DOHH2 (cell line): ENCODE data around the gene KLHL18.
"Not testable (repeated sequence)": the region's sequence is repeated elsewhere in the genome, so short reads cannot be mapped to it uniquely, and the experiment has no call there.

ENCODE experiments used
- H3F3A ChIP-seq: fragments of 200-600 bp; sonication (generic), shearing (Covaris generic); 2 replicates; pipeline ENCODE4 v1.6.0; 2016; ENCODE audit warnings: antibody characterized with exemption, mild to moderate bottlenecking; ENCODE audit not compliant: control insufficient read depth, insufficient read depth
- H3K27ac ChIP-seq: fragments of 200-600 bp; sonication (generic); 2 replicates; pipeline ENCODE4 v1.5.1; 2014; ENCODE audit warnings: low read depth, mild to moderate bottlenecking, low read length, moderate library complexity
- H3K27me3 ChIP-seq: fragments of 200-600 bp; sonication (generic); 2 replicates; pipeline ENCODE4 v1.6.1; 2014; ENCODE audit warnings: mild to moderate bottlenecking, low read length, mixed read lengths; ENCODE audit not compliant: control insufficient read depth
- H3K36me3 ChIP-seq: fragments of 200-600 bp; sonication (generic); 2 replicates; pipeline ENCODE4 v1.6.1; 2014; ENCODE audit warnings: mild to moderate bottlenecking, low read length, moderate library complexity, mixed read lengths; ENCODE audit not compliant: control insufficient read depth
- H3K4me1 ChIP-seq: fragments of 200-600 bp; sonication (generic); 2 replicates; pipeline ENCODE4 v1.6.1; 2014; ENCODE audit warnings: mild to moderate bottlenecking, low read length, mixed read lengths; ENCODE audit not compliant: control insufficient read depth
- H3K4me2 ChIP-seq: fragments of 200-600 bp; sonication (generic); 2 replicates; pipeline ENCODE4 v1.6.0; 2014; ENCODE audit warnings: mild to moderate bottlenecking, low read length, moderate library complexity
- H3K4me3 ChIP-seq: fragments of 200-600 bp; sonication (generic); 2 replicates; pipeline ENCODE4 v1.5.1; 2014; ENCODE audit warnings: mild to moderate bottlenecking, low read length, mixed read lengths
- H3K79me2 ChIP-seq: fragments of 200-600 bp; sonication (generic); 2 replicates; pipeline ENCODE4 v1.6.1; 2014; ENCODE audit warnings: mild to moderate bottlenecking, low read length, mixed read lengths; ENCODE audit not compliant: control insufficient read depth
- H3K9me2 ChIP-seq: fragments of 200-600 bp; sonication (generic); replicated peaks from 2 replicates; pipeline ENCODE4 v1.6.1; 2014; ENCODE audit warnings: mild to moderate bottlenecking, low read length, mixed read lengths; ENCODE audit not compliant: control insufficient read depth
- H3K9me3 ChIP-seq: fragments of 200-600 bp; sonication (generic); 2 replicates; pipeline ENCODE4 v1.6.1; 2014; ENCODE audit warnings: antibody characterized with exemption, low read length, mixed read lengths; ENCODE audit not compliant: control insufficient read depth, insufficient read depth
- H4K20me1 ChIP-seq: fragments of 200-600 bp; sonication (generic); 2 replicates; pipeline ENCODE4 v1.6.0; 2014; ENCODE audit warnings: low read depth, mild to moderate bottlenecking, antibody characterized with exemption, low read length, moderate library complexity; ENCODE audit not compliant: control insufficient read depth, insufficient read depth
- EZH2phosphoT487 ChIP-seq: fragments of 200-600 bp; sonication (generic); IDR thresholded peaks from 2 replicates; pipeline ENCODE4 v1.6.1; 2017; ENCODE audit warnings: borderline replicate concordance, mild to moderate bottlenecking, antibody characterized with exemption, low read length, moderate library complexity, mixed read lengths
- TF ChIP-seq, protein P1 (sequence below): fragments of 200-600 bp; sonication (generic); IDR thresholded peaks from one replicate; pipeline ENCODE4 v1.5.1; 2014; ENCODE audit warnings: antibody characterized with exemption, mild to moderate bottlenecking, low read depth, low read length; ENCODE audit not compliant: poor library complexity, severe bottlenecking

KLHL18 gene

DNA sequence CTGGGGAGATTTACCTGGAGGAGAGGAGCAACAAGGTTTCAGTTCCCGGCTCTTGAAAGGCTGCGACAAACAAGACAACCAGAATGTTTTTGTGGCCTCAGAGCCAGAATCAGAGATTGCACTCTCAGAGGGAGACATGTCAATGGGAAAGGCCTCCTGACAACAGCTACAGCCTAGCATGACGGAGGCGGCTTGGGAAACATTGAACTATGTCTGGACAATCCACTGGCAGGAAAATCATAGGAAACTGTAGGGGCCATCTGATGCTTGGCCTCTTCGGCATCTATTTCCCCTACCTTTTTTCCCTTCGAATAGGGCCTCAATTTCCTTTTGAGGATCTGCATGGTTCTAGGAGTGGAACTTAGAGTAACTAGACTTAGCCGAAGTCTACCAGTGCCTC is 84.9 kb downstream of the KLHL18 start:
- H3K27ac ChIP-seq, result no peak overlapping the region
- H3K27me3 ChIP-seq, result peaks cover 3% of the 10 kb centered on the region; the same call in 1 of the 2 replicates
- H3K4me3 ChIP-seq, result no peak overlapping the region
- H3K79me2 ChIP-seq, result no peaks in the 10 kb centered on the region
- H3K9me2 ChIP-seq, result no peaks in the 10 kb centered on the region
- H3K4me2 ChIP-seq, result no peak overlapping the region
- peaks cover 5% of the 10 kb centered on the region for H3K4me1 ChIP-seq
- TF ChIP-seq, protein P1, sequence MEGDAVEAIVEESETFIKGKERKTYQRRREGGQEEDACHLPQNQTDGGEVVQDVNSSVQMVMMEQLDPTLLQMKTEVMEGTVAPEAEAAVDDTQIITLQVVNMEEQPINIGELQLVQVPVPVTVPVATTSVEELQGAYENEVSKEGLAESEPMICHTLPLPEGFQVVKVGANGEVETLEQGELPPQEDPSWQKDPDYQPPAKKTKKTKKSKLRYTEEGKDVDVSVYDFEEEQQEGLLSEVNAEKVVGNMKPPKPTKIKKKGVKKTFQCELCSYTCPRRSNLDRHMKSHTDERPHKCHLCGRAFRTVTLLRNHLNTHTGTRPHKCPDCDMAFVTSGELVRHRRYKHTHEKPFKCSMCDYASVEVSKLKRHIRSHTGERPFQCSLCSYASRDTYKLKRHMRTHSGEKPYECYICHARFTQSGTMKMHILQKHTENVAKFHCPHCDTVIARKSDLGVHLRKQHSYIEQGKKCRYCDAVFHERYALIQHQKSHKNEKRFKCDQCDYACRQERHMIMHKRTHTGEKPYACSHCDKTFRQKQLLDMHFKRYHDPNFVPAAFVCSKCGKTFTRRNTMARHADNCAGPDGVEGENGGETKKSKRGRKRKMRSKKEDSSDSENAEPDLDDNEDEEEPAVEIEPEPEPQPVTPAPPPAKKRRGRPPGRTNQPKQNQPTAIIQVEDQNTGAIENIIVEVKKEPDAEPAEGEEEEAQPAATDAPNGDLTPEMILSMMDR, result no peak
- no peak for TF ChIP-seq EZH2phosphoT487
- H3K36me3 ChIP-seq, result no peaks in the 10 kb centered on the region
- no peaks in the 10 kb centered on the region for H4K20me1 ChIP-seq
- no peaks in the 10 kb centered on the region for H3K9me3 ChIP-seq
- H3F3A ChIP-seq, result no peaks in the 10 kb centered on the region

DNA sequence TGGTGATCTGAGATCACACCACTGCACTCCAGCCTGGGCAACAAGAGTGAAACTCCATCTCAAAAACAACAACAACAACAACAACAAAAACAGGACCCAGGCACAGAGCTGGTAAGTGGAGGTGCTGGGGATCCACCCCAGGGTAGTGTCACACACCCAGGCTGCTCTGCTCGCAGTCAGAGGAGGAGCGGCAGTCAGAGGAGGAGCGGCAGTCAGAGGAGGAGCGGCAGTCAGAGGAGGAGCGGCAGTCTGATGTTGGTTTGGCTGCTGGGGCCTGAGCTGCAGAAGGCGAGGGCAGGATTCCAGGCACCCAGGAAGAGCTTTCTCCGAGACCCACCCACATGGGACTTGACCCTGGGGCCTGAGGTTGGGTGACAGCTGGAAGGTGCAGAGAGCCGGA is 87.3 kb downstream of the KLHL18 start:
- not testable (repeated sequence) for H3F3A ChIP-seq, H3K9me3 ChIP-seq, H3K9me2 ChIP-seq, H3K27me3 ChIP-seq, H3K36me3 ChIP-seq, H4K20me1 ChIP-seq, H3K4me3 ChIP-seq, H3K4me1 ChIP-seq, H3K79me2 ChIP-seq, H3K4me2 ChIP-seq, H3K27ac ChIP-seq

DNA sequence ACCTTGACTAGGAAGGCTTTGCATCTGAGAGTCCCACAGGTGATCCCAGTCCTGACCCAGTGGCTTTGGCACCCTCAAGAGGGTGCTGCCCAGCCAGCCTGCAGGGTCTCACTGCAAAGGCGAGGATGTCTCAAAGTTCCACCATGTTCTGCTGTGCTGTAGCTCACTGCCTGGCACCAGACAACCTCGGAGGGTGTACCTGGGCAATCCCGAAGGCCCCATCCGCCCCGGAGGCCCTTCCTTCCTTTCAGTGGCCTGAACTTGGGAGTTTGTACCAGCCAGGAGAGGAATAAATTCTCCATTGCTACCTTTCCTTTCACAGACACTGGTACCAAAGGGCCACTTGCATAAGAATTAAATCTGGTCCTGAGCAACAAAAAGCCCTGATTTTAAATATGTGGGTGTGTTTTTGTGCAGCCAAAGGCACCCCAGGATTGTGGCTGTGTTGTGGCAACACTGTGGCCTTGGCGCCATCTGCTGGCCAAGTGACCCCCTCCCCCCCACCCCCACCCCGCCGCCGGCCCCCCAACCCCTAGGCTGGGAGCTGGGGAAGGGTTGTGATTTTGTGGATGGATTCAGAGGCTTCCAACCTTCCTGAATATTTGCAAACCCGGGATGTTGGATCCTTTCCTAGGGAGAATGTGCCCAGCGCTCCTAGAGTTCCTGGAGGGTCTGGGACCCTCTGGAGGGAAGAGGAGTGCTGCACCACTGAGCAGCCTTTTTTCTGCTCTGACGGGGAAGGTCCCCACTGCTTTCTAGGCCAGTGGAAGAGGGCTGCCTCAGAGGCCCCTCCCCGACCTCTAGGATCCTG is 88.3 kb downstream of the KLHL18 start:
- Histone ChIP-seq H3K9me2 (no peaks in the 10 kb centered on the region), H3K27ac (no peak overlapping the region), H3K4me3 (no peak overlapping the region), H4K20me1 (no peaks in the 10 kb centered on the region), H3K36me3 (no peaks in the 10 kb centered on the region), H3K27me3 (peaks cover 3% of the 10 kb centered on the region; the same call in 1 of the 2 replicates), H3K9me3 (no peaks in the 10 kb centered on the region), H3K79me2 (no peaks in the 10 kb centered on the region), H3F3A (peaks cover 5% of the 10 kb centered on the region; the same call in 1 of the 2 replicates), H3K4me2 (no peak overlapping the region), H3K4me1 (no peaks in the 10 kb centered on the region)
- TF ChIP-seq, protein P1, result no peak
- no peak for TF ChIP-seq EZH2phosphoT487

DNA sequence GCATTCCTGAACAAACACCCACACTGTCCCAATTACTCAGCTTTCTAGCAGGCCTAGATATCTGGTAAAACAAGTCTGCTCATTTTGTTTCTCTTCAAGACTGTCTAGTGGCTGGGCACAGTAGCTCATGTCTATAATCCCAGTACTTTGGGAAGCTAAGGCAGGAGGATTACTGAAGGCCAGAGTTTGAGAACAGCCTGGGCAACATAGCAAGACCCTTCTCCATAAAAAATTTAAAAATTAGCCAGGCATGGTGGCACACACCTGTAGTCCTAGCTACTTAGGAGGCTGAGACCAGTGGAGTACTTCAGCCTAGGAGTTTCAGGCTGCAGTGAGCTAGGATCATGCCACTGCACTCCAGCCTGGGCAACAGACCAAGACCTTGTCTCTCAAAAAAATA is 91.8 kb downstream of the KLHL18 start:
- H3K4me3 ChIP-seq, result no peak overlapping the region
- no peaks in the 10 kb centered on the region for H3K9me2 ChIP-seq
- H3K79me2 ChIP-seq, result peaks cover 11% of the 10 kb centered on the region
- H3K27me3 ChIP-seq, result peaks cover 3% of the 10 kb centered on the region; the same call in 1 of the 2 replicates
- no peaks in the 10 kb centered on the region for H3K36me3 ChIP-seq
- no peak overlapping the region for H3K4me2 ChIP-seq
- H3F3A ChIP-seq, result peaks cover 5% of the 10 kb centered on the region; the same call in 1 of the 2 replicates
- H3K27ac ChIP-seq, result no peak overlapping the region
- no peaks in the 10 kb centered on the region for H3K9me3 ChIP-seq
- peaks cover 26% of the 10 kb centered on the region for H3K4me1 ChIP-seq
- H4K20me1 ChIP-seq, result no peaks in the 10 kb centered on the region
- TF ChIP-seq, protein P1, result no peak
- no peak for TF ChIP-seq EZH2phosphoT487
